ENCODE measurements around the gene CCNY. TPM values are rescaled to one million over a fixed set of nuclear protein-coding genes. Genes with fewer than 3 reads are reported as not detected.

The CCNY gene
- total RNA-seq, 1 donor from 2014 or later, result 85.9 TPM

DNA sequence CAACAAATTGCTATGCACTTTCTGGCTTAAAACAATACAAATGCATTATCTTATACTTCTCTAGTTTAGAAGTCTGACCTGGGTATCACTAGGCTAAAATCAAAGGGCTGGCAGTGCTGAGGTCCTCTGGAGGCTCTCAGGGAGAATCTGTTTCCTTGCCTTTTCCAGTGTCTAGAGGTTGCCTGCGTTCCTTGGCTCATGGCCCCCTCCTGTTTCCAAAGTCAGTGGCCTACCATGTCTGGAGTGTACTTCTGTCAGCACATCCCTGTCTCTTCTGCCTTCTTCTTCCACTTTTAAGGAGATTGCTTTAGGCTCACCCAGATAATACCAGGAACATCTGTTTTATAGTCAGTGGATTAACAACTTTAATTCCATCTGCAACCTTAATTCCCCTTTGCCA is 52.4 kb downstream of the CCNY start:
- peaks cover 7% of the 10 kb centered on the region for H3K9me3 Mint-ChIP-seq (ENCODE audit: unreplicated experiment)
- FAIRE-seq, result no peak
- H3K4me1 Mint-ChIP-seq (ENCODE audit: low read depth, unreplicated experiment), result peaks cover 38% of the 10 kb centered on the region
- H3K4me1 ChIP-seq (ENCODE audit: insufficient read depth, low read length), result peaks cover 9% of the 10 kb centered on the region
- H4K20me1 ChIP-seq (ENCODE audit: insufficient read depth, low read length), result peaks cover 95% of the 10 kb centered on the region
- peaks cover 5% of the 10 kb centered on the region for H3K36me3 Mint-ChIP-seq (ENCODE audit: low read depth, unreplicated experiment)
- H3K9me3 ChIP-seq (ENCODE audit: insufficient read depth, low read depth, low read length), result peaks cover 4% of the 10 kb centered on the region
- H3K27ac Mint-ChIP-seq (ENCODE audit: unreplicated experiment), result peak overlapping the region; percentile 77
- no peaks in the 10 kb centered on the region for H3K27me3 ChIP-seq (ENCODE audit: insufficient read depth, low read length)
- no peak overlapping the region for H3K4me2 ChIP-seq (ENCODE audit: low read length)
- no peak overlapping the region for H3K4me3 ChIP-seq (ENCODE audit: insufficient read depth, low read depth, low read length)
- TF ChIP-seq EZH2 (IDR thresholded peaks at IDR 0.05; ENCODE audit: insufficient read depth, low read length), result no peak
- TF ChIP-seq CTCF (IDR thresholded peaks at IDR 0.05; ENCODE audit: insufficient read depth, low read depth, low read length), result no peak
- peaks cover 99% of the 10 kb centered on the region for H3K79me2 ChIP-seq (ENCODE audit: insufficient read depth, low read length)
- no peaks in the 10 kb centered on the region for H3K27me3 Mint-ChIP-seq (ENCODE audit: low read depth, unreplicated experiment)
- H3K27ac ChIP-seq (ENCODE audit: low read depth, low read length), result no peak overlapping the region
- H3K36me3 ChIP-seq (ENCODE audit: insufficient read depth, low read length), result no peaks in the 10 kb centered on the region
- no peak overlapping the region for H3K4me3 Mint-ChIP-seq (ENCODE audit: unreplicated experiment)
- H3K9ac ChIP-seq (ENCODE audit: low read length), result no peak overlapping the region
- no peak for DNase-seq (ENCODE audit: low read depth)
- no peak overlapping the region for H2AFZ ChIP-seq (ENCODE audit: low read depth, low read length)

DNA sequence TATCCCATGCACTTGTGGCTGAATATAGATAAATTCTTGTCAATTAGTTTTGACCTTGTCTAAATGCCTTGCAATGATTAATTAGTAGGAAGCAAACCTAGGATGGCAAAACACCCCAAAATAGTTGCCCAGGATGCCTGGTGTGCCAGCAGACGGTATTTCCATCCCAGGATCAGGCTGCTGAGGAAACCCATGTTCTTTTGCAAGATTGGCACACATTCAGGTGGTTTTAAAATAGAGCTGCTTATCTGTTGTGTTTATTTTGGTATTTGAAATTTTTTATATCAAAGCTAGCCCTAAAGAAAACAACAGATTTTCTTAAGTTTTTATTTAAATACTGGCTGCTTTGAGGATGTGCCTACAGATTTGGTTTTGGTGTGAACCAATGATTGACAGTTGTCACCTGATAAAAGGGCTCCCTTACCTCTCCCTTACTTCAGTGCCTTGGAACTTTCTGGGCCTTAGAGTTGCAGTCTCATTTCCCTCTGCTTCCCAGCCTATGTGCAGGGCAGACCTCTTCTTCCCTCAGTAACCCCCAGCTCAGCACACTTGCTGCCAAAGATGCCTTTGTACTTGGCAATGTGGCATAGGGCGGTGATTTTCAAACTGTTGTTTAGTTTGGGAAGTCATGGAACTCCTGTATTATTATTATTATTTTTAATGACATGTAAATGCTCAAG is 54.0 kb downstream of the CCNY start:
- Histone ChIP-seq H3K27me3 (ENCODE audit: insufficient read depth, low read length) (no peaks in the 10 kb centered on the region), H3K4me2 (ENCODE audit: low read length) (no peak overlapping the region), H3K9ac (ENCODE audit: low read length) (no peak overlapping the region), H3K9me3 (ENCODE audit: insufficient read depth, low read depth, low read length) (peaks cover 4% of the 10 kb centered on the region), H3K36me3 (ENCODE audit: insufficient read depth, low read length) (no peaks in the 10 kb centered on the region), H4K20me1 (ENCODE audit: insufficient read depth, low read length) (peaks cover 97% of the 10 kb centered on the region), H2AFZ (ENCODE audit: low read depth, low read length) (no peak overlapping the region), H3K79me2 (ENCODE audit: insufficient read depth, low read length) (peaks cover 100% of the 10 kb centered on the region), H3K4me3 (ENCODE audit: insufficient read depth, low read depth, low read length) (no peak overlapping the region), H3K4me1 (ENCODE audit: insufficient read depth, low read length) (peaks cover 15% of the 10 kb centered on the region), H3K27ac (ENCODE audit: low read depth, low read length) (no peak overlapping the region)
- Mint-ChIP-seq H3K27ac (ENCODE audit: unreplicated experiment) (no peak overlapping the region), H3K4me3 (ENCODE audit: unreplicated experiment) (no peak overlapping the region), H3K27me3 (ENCODE audit: low read depth, unreplicated experiment) (no peaks in the 10 kb centered on the region), H3K9me3 (ENCODE audit: unreplicated experiment) (peaks cover 7% of the 10 kb centered on the region), H3K4me1 (ENCODE audit: low read depth, unreplicated experiment) (peaks cover 47% of the 10 kb centered on the region), H3K36me3 (ENCODE audit: low read depth, unreplicated experiment) (peaks cover 5% of the 10 kb centered on the region)
- FAIRE-seq (no peak), DNase-seq (ENCODE audit: low read depth) (no peak)
- TF ChIP-seq EZH2 (IDR thresholded peaks at IDR 0.05; ENCODE audit: insufficient read depth, low read length) (no peak), CTCF (IDR thresholded peaks at IDR 0.05; ENCODE audit: insufficient read depth, low read depth, low read length) (no peak)

DNA sequence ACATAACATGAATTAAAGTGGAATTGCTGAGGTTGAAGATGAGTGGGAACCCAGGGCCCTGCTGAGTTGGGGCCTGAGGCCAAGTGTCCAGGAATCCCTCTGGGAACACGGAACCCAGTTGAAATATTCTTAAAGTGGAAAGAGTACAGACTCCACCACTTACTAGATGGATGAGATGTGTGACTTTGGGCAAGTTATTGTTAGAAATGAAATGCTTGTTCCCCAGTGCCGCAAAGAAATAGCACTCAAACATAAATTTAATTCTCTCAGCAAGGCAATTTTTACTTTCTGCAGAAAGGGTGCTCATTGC is 54.5 kb downstream of the CCNY start:
- H3K27me3 ChIP-seq (ENCODE audit: insufficient read depth, low read length), result no peaks in the 10 kb centered on the region
- H4K20me1 ChIP-seq (ENCODE audit: insufficient read depth, low read length), result peaks cover 97% of the 10 kb centered on the region
- no peak overlapping the region for H3K27ac Mint-ChIP-seq (ENCODE audit: unreplicated experiment)
- peaks cover 5% of the 10 kb centered on the region for H3K36me3 Mint-ChIP-seq (ENCODE audit: low read depth, unreplicated experiment)
- DNase-seq (ENCODE audit: low read depth) (no peak), FAIRE-seq (no peak)
- no peak overlapping the region for H3K4me2 ChIP-seq (ENCODE audit: low read length)
- peaks cover 49% of the 10 kb centered on the region for H3K4me1 Mint-ChIP-seq (ENCODE audit: low read depth, unreplicated experiment)
- no peak overlapping the region for H3K27ac ChIP-seq (ENCODE audit: low read depth, low read length)
- H3K4me3 Mint-ChIP-seq (ENCODE audit: unreplicated experiment), result no peak overlapping the region
- peaks cover 100% of the 10 kb centered on the region for H3K79me2 ChIP-seq (ENCODE audit: insufficient read depth, low read length)
- TF ChIP-seq CTCF (IDR thresholded peaks at IDR 0.05; ENCODE audit: insufficient read depth, low read depth, low read length) (no peak), EZH2 (IDR thresholded peaks at IDR 0.05; ENCODE audit: insufficient read depth, low read length) (no peak)
- no peaks in the 10 kb centered on the region for H3K36me3 ChIP-seq (ENCODE audit: insufficient read depth, low read length)
- H3K27me3 Mint-ChIP-seq (ENCODE audit: low read depth, unreplicated experiment), result no peaks in the 10 kb centered on the region
- no peak overlapping the region for H3K4me3 ChIP-seq (ENCODE audit: insufficient read depth, low read depth, low read length)
- H3K9ac ChIP-seq (ENCODE audit: low read length), result no peak overlapping the region
- peaks cover 7% of the 10 kb centered on the region for H3K9me3 Mint-ChIP-seq (ENCODE audit: unreplicated experiment)
- H3K4me1 ChIP-seq (ENCODE audit: insufficient read depth, low read length), result peaks cover 15% of the 10 kb centered on the region
- H3K9me3 ChIP-seq (ENCODE audit: insufficient read depth, low read depth, low read length), result peaks cover 4% of the 10 kb centered on the region
- no peak overlapping the region for H2AFZ ChIP-seq (ENCODE audit: low read depth, low read length)

All from astrocyte (in vitro differentiated cells and primary cell).